DMS 273 (cell line): ENCODE data around the gene C19orf67.

Source experiments
- DNase-seq: peaks from one replicate; lab custom pipeline; 2025; ENCODE audit not compliant: unreplicated experiment; lab: John Stamatoyannopoulos, UW

The C19orf67 gene

GRCh38 chr19:14086098-14086497 lies 515 bp upstream of the C19orf67 start:
- no peak for DNase-seq

DNA sequence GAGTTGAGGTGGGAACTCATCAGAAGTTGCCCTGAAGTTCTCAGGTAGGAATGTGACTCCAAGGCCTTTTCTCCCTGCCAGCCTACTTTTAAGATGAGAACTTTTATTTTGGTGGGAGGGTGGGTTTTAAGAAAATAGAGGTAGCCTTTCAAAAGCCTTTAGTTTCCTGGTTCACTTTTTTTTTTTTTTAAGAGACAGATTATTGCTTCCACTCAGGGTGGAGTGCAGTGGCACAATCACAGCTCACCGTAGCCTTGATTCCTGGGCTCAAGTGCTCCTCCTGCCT lies 3.0 kb downstream of the C19orf67 start:
- DNase-seq = no peak

DNA sequence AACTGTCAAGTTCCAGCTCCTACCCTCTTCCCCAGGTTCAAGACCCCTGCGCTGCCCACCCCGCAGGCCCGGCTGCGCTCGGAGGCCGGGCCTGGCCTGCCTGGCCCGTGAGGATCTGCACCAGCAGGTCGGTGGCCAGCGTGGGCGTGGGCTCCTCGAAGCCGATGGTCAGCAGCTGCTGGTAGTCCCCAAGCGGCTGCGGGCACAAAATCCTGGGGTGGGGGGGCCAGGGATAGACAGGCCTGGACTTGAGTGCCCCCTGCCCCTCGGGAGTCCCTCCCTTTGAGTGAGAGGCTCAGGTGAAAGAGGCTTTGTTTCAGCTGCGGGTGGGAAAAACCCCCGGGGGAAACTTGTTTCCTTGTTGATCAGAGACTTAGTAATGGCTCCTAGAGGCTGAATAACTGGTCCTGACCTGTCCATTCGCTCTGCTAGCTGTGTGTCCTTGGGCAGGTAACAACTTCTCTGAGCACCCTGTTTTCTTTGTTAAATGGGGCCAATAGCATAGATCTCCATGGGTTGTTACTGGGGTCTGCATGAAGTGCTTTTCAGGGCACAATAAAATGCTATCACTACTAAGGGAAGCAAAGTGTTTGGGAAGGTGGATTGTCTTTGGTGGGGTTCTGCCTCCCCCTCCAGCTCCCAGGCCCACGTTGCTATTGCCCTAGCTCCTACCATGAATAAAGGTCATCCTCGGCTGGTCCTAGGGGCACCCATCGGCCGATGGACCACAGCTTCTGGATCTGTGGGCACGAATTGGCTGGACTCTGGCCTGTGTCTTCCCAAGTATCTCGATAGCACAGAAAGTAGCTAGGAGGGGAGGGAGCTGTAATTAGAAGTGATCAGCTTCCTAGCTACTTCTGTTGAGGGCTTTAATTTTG lies 3.5 kb downstream of the C19orf67 start:
- no peak for DNase-seq

DNA sequence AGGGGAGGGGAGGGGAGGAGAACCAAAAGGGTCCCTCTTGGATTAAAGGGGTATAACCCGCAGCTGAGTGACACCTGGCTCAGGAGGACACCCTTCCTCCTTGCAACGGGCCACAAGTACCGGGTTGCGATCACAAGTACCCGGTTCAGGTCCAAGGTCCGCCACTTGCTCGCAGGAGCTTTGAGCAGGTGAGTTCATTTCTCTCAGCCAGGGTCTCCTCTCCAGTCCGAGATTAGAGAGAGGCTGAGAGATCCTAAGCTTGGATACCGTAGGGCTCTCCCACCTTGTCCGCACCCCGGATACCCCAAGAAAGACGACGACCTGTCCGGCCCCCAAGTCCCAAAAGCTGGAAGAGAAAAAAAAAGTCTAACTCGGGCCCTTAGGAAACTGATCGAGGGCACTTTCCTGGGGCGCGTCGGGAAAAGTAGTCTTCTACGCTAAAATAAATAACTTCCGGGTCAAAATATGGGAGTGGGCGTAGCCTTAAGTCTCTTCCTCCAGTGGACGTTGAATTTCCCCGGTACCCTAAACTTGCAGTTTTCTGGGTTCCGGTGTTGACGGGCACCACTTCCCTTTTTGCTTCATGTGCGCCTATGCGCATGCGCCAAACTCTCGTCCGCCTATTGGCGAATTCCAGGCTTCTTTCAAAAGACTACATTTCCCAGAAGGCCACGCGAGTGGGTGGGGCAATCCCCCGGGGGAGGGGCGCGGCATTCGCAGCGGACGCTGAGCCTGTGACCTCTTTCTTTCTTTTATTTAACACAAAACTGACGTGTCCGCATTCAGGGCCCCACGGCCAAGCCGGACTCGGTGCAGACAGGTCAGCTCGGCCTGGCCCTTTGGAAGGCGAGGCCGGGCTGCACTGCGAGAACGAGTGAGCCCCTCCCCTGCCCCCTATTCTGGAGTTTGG lies 4.4 kb downstream of the C19orf67 start:
- peak; percentile 100 for DNase-seq

DNA sequence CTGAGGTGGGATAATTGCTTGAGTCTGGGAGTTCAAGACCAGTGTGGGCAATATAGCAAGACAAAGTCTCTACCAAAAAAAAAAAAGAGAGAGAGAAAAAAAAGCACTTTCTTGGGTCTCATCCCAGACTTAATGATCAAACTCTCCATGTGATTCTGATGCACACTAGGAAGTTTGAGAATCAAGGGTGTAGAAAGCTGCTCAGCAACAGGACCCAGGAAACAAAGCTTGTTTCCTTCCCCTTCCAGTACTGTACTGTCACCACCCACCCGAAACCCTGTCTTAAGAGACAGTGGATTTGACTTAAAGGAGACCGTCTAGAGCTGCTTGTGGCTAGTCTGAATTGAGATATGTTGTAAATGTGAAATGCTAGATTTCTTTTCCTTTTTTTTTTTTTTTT lies 7.2 kb downstream of the C19orf67 start:
- no peak for DNase-seq

- DNase-seq = peak; percentile 70
Measured at GRCh38 chr19:14073925-14074838, 11.4 kb downstream of the C19orf67 start.

DNA sequence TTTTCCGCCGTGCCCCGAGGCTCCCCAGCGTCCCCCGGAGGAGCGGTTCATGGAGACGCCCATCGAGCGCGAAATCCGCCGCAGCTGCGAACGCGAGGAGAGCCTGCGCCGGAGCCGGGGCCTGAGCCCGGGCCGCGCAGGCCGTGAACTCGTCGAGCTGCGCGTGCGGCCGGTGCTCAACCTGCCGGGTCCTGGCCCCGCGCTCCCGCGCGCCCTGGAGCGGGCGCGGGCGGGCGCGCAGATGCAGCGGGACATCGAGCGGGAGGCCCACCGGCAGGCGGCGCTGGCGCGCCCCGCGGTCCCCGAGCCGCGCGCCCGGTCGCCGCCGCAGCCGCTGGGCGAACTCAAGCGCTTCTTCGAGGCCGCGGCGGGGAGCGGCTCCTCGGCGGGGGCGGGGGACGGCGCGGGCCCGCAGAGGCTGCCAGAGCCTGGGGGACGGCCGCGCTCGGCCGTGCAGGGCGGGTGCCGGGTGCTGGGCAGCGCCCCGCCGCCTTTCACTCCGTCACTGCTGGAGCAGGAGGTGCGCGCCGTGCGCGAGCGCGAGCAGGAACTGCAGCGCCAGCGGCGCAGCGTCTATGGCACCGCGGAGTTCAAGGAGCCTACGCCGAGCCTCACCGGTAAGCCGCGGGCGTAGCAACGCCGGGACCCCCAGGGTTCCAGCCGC lies 12.2 kb downstream of the C19orf67 start:
- DNase-seq = peak; percentile 95

GRCh38 chr19:14072535-14073260 lies 12.9 kb downstream of the C19orf67 start, which contains the start of gene MISP3:
Gene MISP3 (plus strand): TSS chr19:14072786. CDS start chr19:14073310, 524 bp downstream.
- DNase-seq = peak; percentile 69

GRCh38 chr19:14070268-14071050 lies 15.1 kb downstream of the C19orf67 start:
- DNase-seq = no peak

DNA sequence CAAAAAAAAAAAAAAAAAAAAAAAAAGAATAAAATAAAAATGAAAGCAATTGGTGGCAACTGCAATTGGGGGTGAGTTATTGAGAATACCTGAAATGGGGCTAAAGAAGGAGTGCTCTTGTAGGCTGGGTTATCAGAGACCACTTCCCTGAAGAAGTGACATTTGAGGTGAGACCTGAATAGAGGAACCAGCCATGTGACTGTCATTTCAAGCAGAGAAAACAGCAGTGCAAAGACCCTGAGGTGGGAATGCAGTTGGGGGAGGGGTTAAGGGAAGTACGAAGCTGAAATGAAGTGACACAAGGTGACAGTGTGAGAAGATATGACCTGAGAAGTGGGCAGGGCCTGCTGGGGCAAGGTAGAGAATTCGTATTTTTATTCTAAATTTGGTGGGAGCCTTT lies 19.4 kb downstream of the C19orf67 start:
- no peak for DNase-seq

DNA sequence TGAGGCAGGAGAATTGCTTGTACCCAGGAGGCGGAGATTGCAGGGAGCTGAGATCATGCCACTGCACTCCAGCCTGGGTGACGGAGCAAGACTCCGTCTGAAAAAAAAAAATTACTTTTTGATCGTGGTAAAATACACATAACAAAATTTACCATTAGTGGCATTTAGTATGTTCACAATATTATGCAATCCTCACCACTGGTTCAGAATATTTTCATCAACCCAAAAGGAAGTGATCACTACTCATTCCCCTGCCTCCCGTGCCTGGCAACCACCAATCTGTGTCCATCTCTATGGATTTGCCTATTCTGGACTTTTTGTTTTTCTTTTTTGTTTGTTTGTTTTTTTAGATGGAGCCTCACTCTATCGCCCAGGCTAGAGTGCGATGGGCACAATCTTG lies 22.5 kb downstream of the C19orf67 start:
- no peak for DNase-seq

- DNase-seq = no peak
Measured at GRCh38 chr19:14062558-14062855, 23.1 kb downstream of the C19orf67 start.

GRCh38 chr19:14061751-14062557 lies 23.6 kb downstream of the C19orf67 start, which contains the start of gene PALM3:
Gene PALM3 (minus strand): TSS chr19:14062076. CDS start chr19:14061980, 96 bp downstream.
- no peak for DNase-seq

GRCh38 chr19:14061081-14061749 lies 24.4 kb downstream of the C19orf67 start:
- DNase-seq = peak; percentile 22

GRCh38 chr19:14059652-14060155 lies 25.9 kb downstream of the C19orf67 start:
- peak; percentile 39 for DNase-seq

- DNase-seq = no peak
Measured at GRCh38 chr19:14059093-14059480, 26.5 kb downstream of the C19orf67 start.
